Skeletal muscle tissue (tissue), 4 donors: ENCODE measurements around the gene ARHGEF1. TPM values are rescaled to one million over a fixed set of nuclear protein-coding genes. Genes with fewer than 3 reads are reported as not detected.

ENCODE experiments used
- H3K27ac ChIP-seq: one replicate; pipeline ENCODE4 v1.7.0; 2013; ENCODE audit warnings: mild to moderate bottlenecking, low read depth, low read length, inconsistent platforms
- H3K27me3 ChIP-seq, 3 donors: one replicate each; pipeline ENCODE4 v1.7.0; 2013; ENCODE audit warnings: low read length in 3 of 3; ENCODE audit not compliant: control insufficient read depth in 3 of 3, insufficient read depth in 3 of 3
- H3K36me3 ChIP-seq, 3 donors: one replicate each; pipeline ENCODE4 v1.7.0; 2013; ENCODE audit warnings: low read length in 3 of 3; ENCODE audit not compliant: control insufficient read depth in 3 of 3, insufficient read depth in 3 of 3
- H3K4me1 ChIP-seq, 3 donors: one replicate each; pipeline ENCODE4 v1.7.0; 2013; ENCODE audit warnings: low read length in 3 of 3, mild to moderate bottlenecking in 3 of 3; ENCODE audit not compliant: control insufficient read depth in 3 of 3, insufficient read depth in 3 of 3
- H3K4me3 ChIP-seq, 3 donors: one replicate each; pipeline ENCODE4 v1.7.0; 2013; ENCODE audit warnings: low read length in 3 of 3
- H3K9ac ChIP-seq, 3 donors: one replicate each; pipeline ENCODE4 v1.7.0; 2013; ENCODE audit warnings: low read length in 3 of 3, mild to moderate bottlenecking in 3 of 3, moderate library complexity in 2 of 3, low read depth in 1 of 3
- H3K9me3 ChIP-seq, 3 donors: one replicate each; pipeline ENCODE4 v1.7.0; 2013; ENCODE audit warnings: low read length in 3 of 3; ENCODE audit not compliant: control insufficient read depth in 3 of 3
- total RNA-seq: library from RNA; depleted of rRNA; stranded (reverse); fragments of >200 nt; gene quantifications from one replicate; pipeline ENCODE4 v1.2.3, GENCODE V29; 2014
- donor health status: Osteomylitis.

Gene ARHGEF1
- total RNA-seq, 1 donor from 2014 or later, result 13.6 TPM

DNA sequence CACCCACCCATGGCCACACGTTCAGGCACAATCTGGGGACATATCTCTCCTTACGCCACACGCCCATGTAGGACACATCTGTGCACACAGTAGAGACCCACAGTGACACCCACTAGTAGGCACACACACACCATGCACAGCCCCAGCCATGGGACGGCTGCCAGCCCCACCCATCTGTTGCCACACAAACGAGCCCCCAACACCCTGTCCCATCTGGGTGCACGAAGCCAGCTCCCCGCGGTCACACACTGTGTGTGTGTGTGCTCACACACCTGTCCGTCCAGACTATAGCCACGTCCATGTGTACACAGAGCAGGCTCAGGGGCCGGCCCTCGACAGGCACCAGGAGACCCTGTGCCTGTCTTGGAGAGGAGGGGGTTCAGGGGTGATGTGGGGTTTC is 34.7 kb downstream of the ARHGEF1 start:
- no peaks in the 10 kb centered on the region for H3K4me1 ChIP-seq
- H3K27me3 ChIP-seq, result peaks cover 78 to 88% (median 83%) of the 10 kb centered on the region in 3 donors
- no peaks in the 10 kb centered on the region for H3K9me3 ChIP-seq
- no peak overlapping the region for H3K4me3 ChIP-seq
- H3K36me3 ChIP-seq, result no peaks in the 10 kb centered on the region
- H3K27ac ChIP-seq, result no peak overlapping the region
- no peak overlapping the region for H3K9ac ChIP-seq

GRCh38 chr19:41918095-41918494 is 35.1 kb downstream of the ARHGEF1 start:
- no peaks in the 10 kb centered on the region for H3K9me3 ChIP-seq
- H3K9ac ChIP-seq, result no peak overlapping the region
- no peaks in the 10 kb centered on the region for H3K36me3 ChIP-seq
- no peak overlapping the region for H3K4me3 ChIP-seq
- peaks cover 83 to 89% (median 87%) of the 10 kb centered on the region in 3 donors for H3K27me3 ChIP-seq
- H3K27ac ChIP-seq, result no peak overlapping the region
- H3K4me1 ChIP-seq, result no peaks in the 10 kb centered on the region

DNA sequence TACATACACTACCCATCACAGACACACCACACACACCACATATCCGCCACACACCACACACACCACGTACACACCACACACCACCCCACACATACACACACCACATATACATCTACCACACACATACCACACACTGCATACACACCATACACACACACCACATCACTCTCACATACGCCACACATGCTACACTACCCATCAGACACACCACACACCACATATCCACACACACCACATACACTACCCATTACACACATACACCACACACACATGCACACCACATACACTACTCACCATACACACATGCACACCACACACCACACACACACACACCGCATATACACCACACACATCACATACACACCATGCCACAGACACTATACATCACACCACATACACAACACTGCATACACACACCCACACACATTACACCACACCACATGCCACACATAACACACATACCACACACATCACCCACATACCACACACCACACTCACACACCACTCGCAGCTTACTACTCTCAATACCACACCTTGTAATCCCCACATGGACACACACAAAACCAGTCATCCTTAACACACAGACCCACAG is 35.8 kb downstream of the ARHGEF1 start:
- H3K9ac ChIP-seq, result no peak overlapping the region
- no peak overlapping the region for H3K4me3 ChIP-seq

GRCh38 chr19:41919948-41920712 is 37.1 kb downstream of the ARHGEF1 start:
- no peaks in the 10 kb centered on the region for H3K4me1 ChIP-seq
- peaks cover 87 to 94% (median 88%) of the 10 kb centered on the region in 3 donors for H3K27me3 ChIP-seq
- no peaks in the 10 kb centered on the region for H3K36me3 ChIP-seq
- H3K4me3 ChIP-seq, result no peak overlapping the region
- H3K27ac ChIP-seq, result no peak overlapping the region
- H3K9me3 ChIP-seq, result no peaks in the 10 kb centered on the region
- H3K9ac ChIP-seq, result no peak overlapping the region

More for the DNA sequence above, 35.8 kb downstream of the ARHGEF1 start:
- H3K36me3 ChIP-seq, result no peaks in the 10 kb centered on the region
- peaks cover 82 to 88% (median 83%) of the 10 kb centered on the region in 3 donors for H3K27me3 ChIP-seq
- H3K9me3 ChIP-seq, result no peaks in the 10 kb centered on the region
- H3K27ac ChIP-seq, result no peak overlapping the region
- no peaks in the 10 kb centered on the region for H3K4me1 ChIP-seq

DNA sequence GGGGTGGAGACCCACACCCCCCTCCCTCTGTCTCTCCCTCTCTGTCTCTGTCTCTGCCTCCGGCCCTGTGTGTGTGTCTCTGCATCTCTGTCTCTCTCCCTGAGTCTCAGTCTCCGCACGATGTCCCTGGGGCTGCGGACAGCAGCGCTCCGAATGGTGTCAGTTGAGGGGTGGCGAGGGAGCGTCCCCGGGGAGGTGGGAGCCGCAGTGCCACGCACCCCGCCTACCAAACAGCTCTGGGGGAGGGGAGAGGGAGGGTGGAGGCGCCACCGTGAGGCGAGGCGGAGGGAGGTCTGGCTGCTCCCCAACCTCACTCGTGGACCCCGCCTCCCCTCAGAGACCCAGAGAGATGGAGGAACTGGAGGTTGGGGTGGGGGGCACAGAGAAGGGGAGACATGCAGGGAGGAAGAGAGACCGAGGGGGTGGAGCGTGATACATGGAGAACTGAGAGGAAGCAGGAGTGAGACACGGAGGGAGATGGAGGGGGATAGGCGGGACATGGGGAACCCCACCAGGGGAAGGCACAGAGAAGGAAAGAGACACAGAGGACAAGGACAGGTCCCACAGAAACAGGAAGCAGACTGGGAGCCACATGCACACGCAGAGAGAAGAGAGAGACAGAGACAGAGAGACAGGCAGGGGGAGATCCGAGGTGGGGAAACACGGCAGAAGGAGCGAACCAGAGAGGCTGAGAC is 38.0 kb downstream of the ARHGEF1 start:
- Histone ChIP-seq H3K4me1 (no peaks in the 10 kb centered on the region), H3K27ac (no peak overlapping the region), H3K36me3 (no peaks in the 10 kb centered on the region), H3K9me3 (peaks cover 0 to 2% (median 0%) of the 10 kb centered on the region in 3 donors), H3K9ac (no peak overlapping the region), H3K4me3 (no peak overlapping the region), H3K27me3 (peaks cover 88 to 95% (median 89%) of the 10 kb centered on the region in 3 donors)

DNA sequence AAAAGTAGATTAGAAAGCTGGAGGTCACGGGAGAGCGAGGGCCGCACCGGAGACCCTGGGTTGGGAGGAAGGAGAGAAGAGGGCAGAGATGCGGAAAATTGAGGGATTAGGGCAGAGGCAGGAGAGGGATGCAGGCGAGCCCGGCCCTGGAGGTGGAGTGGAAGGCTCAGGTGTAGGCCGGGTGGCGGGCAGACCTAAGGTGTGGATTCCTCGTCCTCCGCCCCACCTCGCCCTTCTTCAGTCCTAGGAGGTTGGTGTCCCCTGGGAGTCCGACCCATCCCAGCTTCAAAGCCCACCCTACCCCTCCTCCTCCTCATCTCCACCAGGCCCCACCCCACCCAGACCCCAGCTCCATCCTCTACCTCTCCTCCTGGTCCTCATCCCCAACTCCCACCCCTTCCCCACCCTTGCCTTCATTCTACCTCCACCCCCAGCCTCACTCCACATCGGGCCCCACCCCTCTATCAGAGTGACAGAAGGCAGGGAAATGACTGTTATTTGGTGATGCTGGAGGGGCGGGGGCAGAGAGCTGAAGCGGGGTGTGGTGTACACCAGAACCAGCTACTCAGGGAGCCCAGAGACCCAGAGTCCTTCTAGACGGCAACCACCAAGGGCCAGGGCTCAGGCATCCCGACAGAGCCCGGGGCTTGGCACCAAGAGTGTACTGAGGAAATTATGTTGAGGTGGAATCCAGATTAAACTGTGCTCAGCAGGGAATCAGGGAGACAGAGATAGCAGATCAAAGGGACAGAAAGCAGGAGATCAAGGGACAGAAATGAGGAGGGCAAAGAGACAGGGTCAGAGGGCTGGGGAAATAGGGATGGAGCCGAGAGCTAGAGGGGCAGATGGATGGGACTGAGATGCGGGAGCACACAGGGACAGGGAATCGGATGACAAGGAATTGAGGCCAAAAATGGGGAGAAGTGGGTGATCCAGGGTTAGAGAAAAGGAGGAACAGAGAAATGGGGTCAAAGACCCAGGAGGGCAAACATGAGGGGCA is 38.9 kb downstream of the ARHGEF1 start:
- Histone ChIP-seq H3K9me3 (peaks cover 0 to 5% (median 0%) of the 10 kb centered on the region in 3 donors), H3K9ac (no peak overlapping the region), H3K27ac (no peak overlapping the region), H3K4me3 (no peak overlapping the region), H3K36me3 (no peaks in the 10 kb centered on the region), H3K27me3 (peaks cover 87 to 94% (median 89%) of the 10 kb centered on the region in 3 donors), H3K4me1 (no peaks in the 10 kb centered on the region)

DNA sequence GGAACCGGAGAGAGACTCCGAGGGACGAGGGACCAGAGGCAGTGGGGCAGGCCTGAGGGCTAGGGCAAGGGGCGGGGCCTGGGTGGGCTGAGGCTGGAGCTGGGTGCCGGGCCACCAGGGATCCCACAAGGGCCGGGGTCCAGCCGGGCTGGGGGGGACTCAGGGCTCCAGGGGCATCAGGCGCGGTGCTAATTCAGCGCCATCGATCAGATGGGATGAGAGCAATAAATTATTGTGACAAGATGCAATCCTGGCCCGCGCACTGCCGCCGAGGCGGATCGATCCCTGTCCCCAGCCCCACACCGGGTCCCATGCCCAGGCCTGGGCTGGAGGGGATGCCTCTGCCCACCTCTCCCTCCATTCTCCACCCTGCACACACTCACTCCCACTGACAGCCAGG is 39.6 kb downstream of the ARHGEF1 start:
- Histone ChIP-seq H3K27ac (no peak overlapping the region), H3K4me1 (no peaks in the 10 kb centered on the region), H3K9me3 (peaks cover 0 to 5% (median 0%) of the 10 kb centered on the region in 3 donors), H3K27me3 (peaks cover 89 to 95% (median 89%) of the 10 kb centered on the region in 3 donors), H3K4me3 (no peak overlapping the region), H3K9ac (no peak overlapping the region), H3K36me3 (no peaks in the 10 kb centered on the region)

DNA sequence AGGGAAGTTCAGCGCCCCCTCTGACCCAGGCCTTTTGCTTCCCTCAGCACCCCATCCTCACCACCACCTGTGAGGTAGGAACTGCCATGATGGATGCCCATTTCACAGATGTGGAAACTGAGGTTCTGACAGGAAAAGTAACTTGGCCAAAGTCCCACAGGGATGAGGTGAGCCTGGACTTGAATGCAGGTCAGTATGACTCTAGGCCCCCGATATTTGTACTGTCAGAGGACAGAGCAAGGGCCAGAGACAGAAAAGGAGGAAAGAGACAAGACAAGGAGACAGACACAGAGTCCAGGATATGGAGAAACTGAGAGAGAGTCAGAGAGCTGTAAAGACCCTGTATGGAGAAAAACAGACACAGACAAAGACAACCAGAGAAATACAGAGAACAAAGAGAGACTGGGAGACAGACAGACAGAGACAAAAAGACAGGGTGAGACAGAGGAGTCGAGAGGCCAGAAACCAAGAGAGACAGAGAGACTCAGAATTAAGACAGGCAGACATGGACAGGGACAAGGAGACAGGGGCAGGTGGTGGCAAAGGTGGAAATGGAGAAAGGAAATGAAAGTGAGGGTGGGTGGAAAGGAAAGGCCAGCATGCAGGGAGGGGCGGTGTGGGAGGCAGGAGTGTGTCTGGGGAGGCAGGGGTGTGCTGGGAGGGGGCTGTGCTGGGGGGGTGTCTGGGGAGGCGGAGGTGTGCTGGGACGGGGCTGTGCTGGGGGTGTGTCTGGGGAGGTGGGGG is 40.2 kb downstream of the ARHGEF1 start:
- Histone ChIP-seq H3K9me3 (peaks cover 0 to 5% (median 0%) of the 10 kb centered on the region in 3 donors), H3K27me3 (peaks cover 86 to 92% (median 86%) of the 10 kb centered on the region in 3 donors), H3K9ac (no peak overlapping the region), H3K27ac (no peak overlapping the region), H3K4me1 (peaks cover 0 to 2% (median 1%) of the 10 kb centered on the region in 3 donors), H3K4me3 (no peak overlapping the region), H3K36me3 (no peaks in the 10 kb centered on the region)
